Measurements from ENCODE around the gene SLC9A9.

DNA sequence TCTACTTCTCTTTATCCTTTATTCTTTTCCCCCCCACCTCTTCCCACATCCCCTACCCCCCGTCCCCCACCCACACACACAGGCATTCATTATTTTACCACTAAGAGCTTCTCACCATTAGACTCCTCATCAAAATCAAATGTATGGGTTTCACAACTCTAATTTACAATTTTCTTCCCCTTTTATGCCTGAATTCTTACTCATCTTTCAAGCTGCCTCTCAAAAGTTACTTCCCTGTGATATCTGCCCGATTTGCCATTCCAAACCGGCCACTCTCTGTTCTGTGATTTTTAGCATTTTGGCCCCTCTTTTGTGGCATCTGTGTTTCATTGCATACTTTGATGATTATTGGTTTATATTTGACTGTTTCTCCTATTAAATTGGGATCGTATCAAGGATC is 42.2 kb downstream of the SLC9A9 start:
- no peak for TF ChIP-seq CTCF (IDR thresholded peaks at IDR 0.05)
- no peak for TF ChIP-seq POLR2A (IDR thresholded peaks at IDR 0.05; ENCODE audit: low read depth)

Data from esophagus muscularis mucosa (tissue), 3 donors.